Caco-2 (cell line): ENCODE results near the gene ADAM12. TPM values are rescaled to one million over a fixed set of nuclear protein-coding genes. Genes with fewer than 3 reads are reported as not detected.

Source experiments
- BruUV-seq: library from RNA; stranded (reverse); fragments of 400-500 nt; replicated peaks from 2 replicates; lab custom pipeline; 2021; lab: Mats Ljungman, UMichigan
- CTCF ChIA-PET: fragments of 300-600 bp; sonication (Branson Sonifier 250); formaldehyde crosslinking; loops from one replicate; lab custom pipeline; 2022; ENCODE audit warnings: antibody characterized with exemption; lab: Charles Lee
- POLR2A ChIA-PET: fragments of 300-600 bp; sonication (Branson Sonifier 250); formaldehyde crosslinking; loops from one replicate; lab custom pipeline; 2022; ENCODE audit warnings: antibody characterized with exemption; lab: Charles Lee
- DNase-seq, 2 experiments: peaks; one replicate each; pipeline versions ENCODE4 v3.0.0 to v3.0.0-alpha.2; 2020 to 2022
- H3K27me3 ChIP-seq: replicated peaks from 2 replicates; pipeline ENCODE4 v1.6.0; 2011; ENCODE audit warnings: low read length; ENCODE audit not compliant: control insufficient read depth, insufficient read depth
- H3K36me3 ChIP-seq: 2 replicates; pipeline ENCODE4 v1.5.1; 2011; ENCODE audit warnings: low read length; ENCODE audit not compliant: control insufficient read depth, insufficient read depth
- H3K4me1 ChIP-seq: fragments of 250-450 bp; sonication (Bioruptor Pico); 2 replicates; pipeline ENCODE4 v1.5.1; 2020; ENCODE audit warnings: mild to moderate bottlenecking
- H3K4me3 ChIP-seq: 2 replicates; pipeline ENCODE4 v1.5.1; 2011; ENCODE audit warnings: low read depth, mild to moderate bottlenecking, control low read depth, low read length
- H3K9me3 ChIP-seq: fragments of 250-450 bp; sonication (Bioruptor Pico); 2 replicates; pipeline ENCODE4 v1.5.1; 2020; ENCODE audit warnings: mild to moderate bottlenecking, moderate library complexity
- H3K27ac Mint-ChIP-seq: one replicate; pipeline ENCODE4 v1.8.0; 2022; ENCODE audit warnings: mixed read lengths; ENCODE audit not compliant: unreplicated experiment
- H3K27me3 Mint-ChIP-seq: one replicate; pipeline ENCODE4 v1.8.0; 2022; ENCODE audit warnings: mixed read lengths; ENCODE audit not compliant: insufficient read depth, unreplicated experiment
- H3K36me3 Mint-ChIP-seq: one replicate; pipeline ENCODE4 v1.8.0; 2022; ENCODE audit warnings: mild to moderate bottlenecking, mixed read lengths; ENCODE audit not compliant: insufficient read depth, unreplicated experiment
- H3K4me1 Mint-ChIP-seq: one replicate; pipeline ENCODE4 v1.8.0; 2022; ENCODE audit warnings: low read depth, mixed read lengths; ENCODE audit not compliant: unreplicated experiment
- H3K4me3 Mint-ChIP-seq: one replicate; pipeline ENCODE4 v1.8.0; 2022; ENCODE audit warnings: mild to moderate bottlenecking, moderate library complexity, mixed read lengths; ENCODE audit not compliant: unreplicated experiment
- H3K9me3 Mint-ChIP-seq: one replicate; pipeline ENCODE4 v1.8.0; 2022; ENCODE audit warnings: mixed read lengths; ENCODE audit not compliant: unreplicated experiment
- CTCF ChIP-seq, 2 experiments: fragments of 200-600 bp in 1 of 2; IDR thresholded peaks; 1 replicate in 1 of 2; 2 replicates in 1 of 2; pipeline versions ENCODE4 v1.5.1 to v1.8.0; 2011 to 2022; ENCODE audit warnings: antibody characterized with exemption in 1 of 2, control low read depth in 1 of 2, inconsistent platforms in 1 of 2, low read depth in 1 of 2, low read length in 1 of 2, mild to moderate bottlenecking in 1 of 2, moderate library complexity in 1 of 2; ENCODE audit not compliant: insufficient read depth in 1 of 2, severe bottlenecking in 1 of 2, unreplicated experiment in 1 of 2
- intact Hi-C: fragments of 100-400 bp; cut with micrococcal nuclease; formaldehyde crosslinking; loops from one replicate; pipeline ENCODE4 v1.10.0; 2022; ENCODE audit not compliant: unreplicated experiment
- total RNA-seq: library from RNA; stranded (reverse); gene quantifications from 2 replicates; pipeline ENCODE4 v1.2.3, GENCODE V29; 2022

Gene ADAM12
- total RNA-seq, 1 experiment from 2014 or later, result not detected

- POLR2A ChIA-PET, result no interaction called here
- no peaks in the 10 kb centered on the region for H3K4me1 ChIP-seq
- DNase-seq, result no peak
- no peak overlapping the region for H3K4me3 ChIP-seq
- Mint-ChIP-seq H3K4me3 (no peak overlapping the region), H3K36me3 (no peaks in the 10 kb centered on the region), H3K27me3 (peaks cover 21% of the 10 kb centered on the region), H3K9me3 (no peaks in the 10 kb centered on the region), H3K4me1 (no peaks in the 10 kb centered on the region), H3K27ac (no peak overlapping the region)
- no peak for TF ChIP-seq CTCF (IDR thresholded peaks at IDR 0.05; ENCODE audit: insufficient read depth in 1 of 2, low read depth in 1 of 2, low read length in 1 of 2, severe bottlenecking in 1 of 2, unreplicated experiment in 1 of 2)
- H3K36me3 ChIP-seq, result no peaks in the 10 kb centered on the region
- CTCF ChIA-PET, result no interaction called here
- H3K9me3 ChIP-seq, result no peaks in the 10 kb centered on the region
- BruUV-seq, result no TSS peak
- intact Hi-C loops, result no loop called here
- no peaks in the 10 kb centered on the region for H3K27me3 ChIP-seq
Observed at GRCh38 chr10:126163506-126163905, 224.8 kb downstream of the ADAM12 start.

- no peaks in the 10 kb centered on the region for H3K36me3 Mint-ChIP-seq
- no peaks in the 10 kb centered on the region for H3K4me1 Mint-ChIP-seq
- no peaks in the 10 kb centered on the region for H3K9me3 Mint-ChIP-seq
- Histone ChIP-seq H3K9me3 (no peaks in the 10 kb centered on the region), H3K36me3 (no peaks in the 10 kb centered on the region), H3K4me1 (no peaks in the 10 kb centered on the region), H3K4me3 (no peak overlapping the region), H3K27me3 (no peaks in the 10 kb centered on the region)
- BruUV-seq, result no TSS peak
- H3K4me3 Mint-ChIP-seq, result no peak overlapping the region
- H3K27me3 Mint-ChIP-seq, result peaks cover 30% of the 10 kb centered on the region
- no peak for DNase-seq
- no peak for TF ChIP-seq CTCF (IDR thresholded peaks at IDR 0.05; ENCODE audit: insufficient read depth in 1 of 2, low read depth in 1 of 2, low read length in 1 of 2, severe bottlenecking in 1 of 2, unreplicated experiment in 1 of 2)
- ChIA-PET POLR2A (no interaction called here), CTCF (interaction anchor here (0.6 kb wide), 1 partner anchor 304 kb away, joined by 5 read pairs; no protein-coding TSS in a partner anchor)
- no peak overlapping the region for H3K27ac Mint-ChIP-seq
- intact Hi-C loops, result no loop called here
Observed at GRCh38 chr10:126161691-126162090, 226.6 kb downstream of the ADAM12 start.

GRCh38 chr10:126160971-126161630 is 227.2 kb downstream of the ADAM12 start:
- peaks cover 30% of the 10 kb centered on the region for H3K27me3 Mint-ChIP-seq
- Histone ChIP-seq H3K4me1 (no peaks in the 10 kb centered on the region), H3K4me3 (no peak overlapping the region), H3K36me3 (no peaks in the 10 kb centered on the region), H3K27me3 (no peaks in the 10 kb centered on the region), H3K9me3 (no peaks in the 10 kb centered on the region)
- TF ChIP-seq CTCF (IDR thresholded peaks at IDR 0.05; ENCODE audit: insufficient read depth in 1 of 2, low read depth in 1 of 2, low read length in 1 of 2, severe bottlenecking in 1 of 2, unreplicated experiment in 1 of 2), result no peak
- ChIA-PET CTCF (interaction anchor here (0.6 kb wide), 1 partner anchor 304 kb away, joined by 5 read pairs; no protein-coding TSS in a partner anchor), POLR2A (no interaction called here)
- no peaks in the 10 kb centered on the region for H3K36me3 Mint-ChIP-seq
- no peaks in the 10 kb centered on the region for H3K4me1 Mint-ChIP-seq
- H3K9me3 Mint-ChIP-seq, result no peaks in the 10 kb centered on the region
- intact Hi-C loops, result no loop called here
- H3K27ac Mint-ChIP-seq, result no peak overlapping the region
- DNase-seq, result no peak
- H3K4me3 Mint-ChIP-seq, result no peak overlapping the region
- no TSS peak for BruUV-seq
